ENCODE data around the gene BMPR1B.

BMPR1B gene

GRCh38 chr4:94968493-94968892, 210.7 kb downstream of the BMPR1B start:
- DNase-seq: no peak

GRCh38 chr4:94970650-94971049, 212.9 kb downstream of the BMPR1B start:
- DNase-seq: no peak

GRCh38 chr4:94974773-94975172, 217.0 kb downstream of the BMPR1B start:
- DNase-seq: no peak

- no peak for DNase-seq
These were observed 218.7 kb downstream of the BMPR1B start for GRCh38 chr4:94976371-94977011.

GRCh38 chr4:94978904-94979303, 221.1 kb downstream of the BMPR1B start:
- no peak for DNase-seq

- DNase-seq: no peak
These were observed 221.9 kb downstream of the BMPR1B start for GRCh38 chr4:94979621-94980020.

- no peak for DNase-seq
These were observed 238.1 kb downstream of the BMPR1B start for GRCh38 chr4:94995684-94996394.

GRCh38 chr4:95000076-95000648, 242.4 kb downstream of the BMPR1B start:
- no peak for DNase-seq

- DNase-seq: no peak
These were observed 247.2 kb downstream of the BMPR1B start for GRCh38 chr4:95004912-95005311.

GRCh38 chr4:95007998-95008397, 250.2 kb downstream of the BMPR1B start:
- DNase-seq: no peak

- no peak for DNase-seq
These were observed 255.5 kb downstream of the BMPR1B start for GRCh38 chr4:95013236-95013635.

- no peak for DNase-seq
These were observed 256.3 kb downstream of the BMPR1B start for GRCh38 chr4:95014068-95014467.

GRCh38 chr4:95017305-95018064, 259.7 kb downstream of the BMPR1B start:
- no peak for DNase-seq

GRCh38 chr4:95018785-95019184, 261.0 kb downstream of the BMPR1B start:
- no peak for DNase-seq

- DNase-seq: no peak
These were observed 262.8 kb downstream of the BMPR1B start for GRCh38 chr4:95020521-95020920.

- DNase-seq: no peak
These were observed 263.3 kb downstream of the BMPR1B start for GRCh38 chr4:95021099-95021498.

GRCh38 chr4:95023110-95023509, 265.4 kb downstream of the BMPR1B start:
- DNase-seq: no peak

- no peak for DNase-seq
These were observed 270.3 kb downstream of the BMPR1B start for GRCh38 chr4:95027905-95028618.

GRCh38 chr4:95038791-95039190, 281.0 kb downstream of the BMPR1B start:
- DNase-seq: no peak

GRCh38 chr4:95044324-95044837, 286.6 kb downstream of the BMPR1B start:
- DNase-seq: no peak

- no peak for DNase-seq
These were observed 287.7 kb downstream of the BMPR1B start for GRCh38 chr4:95045429-95045828.

- DNase-seq: no peak
These were observed 290.5 kb downstream of the BMPR1B start for GRCh38 chr4:95048296-95048695.
